Brain pericyte (primary cell): ENCODE data around the gene MRPL37.
"Not testable (repeated sequence)": the region's sequence is repeated elsewhere in the genome, so short reads cannot be mapped to it uniquely, and the experiment has no call there.

ENCODE experiments used
- DNase-seq: peaks from one replicate; pipeline ENCODE4 v3.0.0-alpha.2; 2012; ENCODE audit warnings: low read depth, low spot score

The MRPL37 gene

GRCh38 chr1:54172614-54173599, 27.1 kb upstream of the MRPL37 start:
- DNase-seq, result no peak

DNA sequence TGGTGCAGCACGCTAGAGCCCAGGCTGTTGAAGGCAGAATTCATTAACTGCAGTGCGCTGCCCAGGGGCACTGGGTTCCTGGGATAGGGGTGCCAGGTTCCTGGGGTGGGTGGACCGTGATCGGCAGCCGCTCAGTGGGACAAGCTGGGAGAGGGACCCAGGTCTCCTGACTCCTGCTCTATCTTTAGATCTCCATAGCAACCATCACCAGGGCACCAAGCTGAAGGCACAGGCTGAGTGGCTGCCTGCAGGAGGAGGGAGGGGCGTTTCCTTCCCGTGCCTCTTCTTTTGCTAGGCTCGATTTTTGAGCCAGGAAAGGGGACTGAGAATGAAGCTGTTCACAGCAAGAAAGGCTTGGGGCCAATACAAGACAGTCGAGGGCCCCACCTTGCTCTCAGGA, 26.3 kb upstream of the MRPL37 start:
- no peak for DNase-seq

DNA sequence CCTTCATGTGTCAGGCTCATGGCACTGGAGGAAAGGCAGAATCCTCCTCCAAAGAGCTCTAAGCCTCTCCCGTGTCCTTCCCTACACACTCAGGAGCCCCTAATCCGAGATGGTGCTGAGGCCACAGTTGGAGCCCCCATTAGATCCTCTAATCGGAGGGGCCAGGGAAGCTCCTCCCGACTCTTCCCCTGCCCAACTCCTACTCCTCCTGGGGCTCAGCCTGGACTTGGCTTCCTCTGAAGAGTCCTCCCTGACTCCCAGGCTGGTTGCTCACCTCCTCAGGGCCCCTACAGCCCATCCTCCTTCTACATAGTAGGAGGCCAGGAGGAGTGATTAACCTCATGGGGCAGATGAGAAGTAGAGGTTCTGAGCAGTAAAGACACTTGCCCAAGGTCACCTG, 25.9 kb upstream of the MRPL37 start:
- no peak for DNase-seq

- DNase-seq, result peak; percentile 47
These were observed 23.2 kb upstream of the MRPL37 start for GRCh38 chr1:54176621-54177327.

DNA sequence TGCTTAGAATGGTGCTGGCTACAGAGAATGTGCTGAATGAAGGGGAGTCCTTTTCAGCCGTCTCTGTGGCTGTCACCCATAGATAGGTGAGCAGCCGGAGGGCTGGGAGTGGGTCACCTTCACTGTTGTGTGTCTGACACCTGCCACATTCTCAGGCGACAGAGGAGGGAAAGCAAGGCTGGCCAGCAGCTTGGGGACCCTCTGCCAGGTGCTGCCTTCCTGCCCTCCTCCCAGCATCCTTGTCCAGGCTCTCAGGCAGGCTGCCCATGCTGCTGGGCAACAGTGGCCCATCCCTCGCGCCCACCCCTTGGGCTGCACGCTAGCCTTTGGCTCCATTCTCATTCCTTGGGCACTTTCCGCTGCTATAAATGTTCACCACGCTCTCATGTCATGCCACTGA, 22.2 kb upstream of the MRPL37 start:
- DNase-seq, result no peak

DNA sequence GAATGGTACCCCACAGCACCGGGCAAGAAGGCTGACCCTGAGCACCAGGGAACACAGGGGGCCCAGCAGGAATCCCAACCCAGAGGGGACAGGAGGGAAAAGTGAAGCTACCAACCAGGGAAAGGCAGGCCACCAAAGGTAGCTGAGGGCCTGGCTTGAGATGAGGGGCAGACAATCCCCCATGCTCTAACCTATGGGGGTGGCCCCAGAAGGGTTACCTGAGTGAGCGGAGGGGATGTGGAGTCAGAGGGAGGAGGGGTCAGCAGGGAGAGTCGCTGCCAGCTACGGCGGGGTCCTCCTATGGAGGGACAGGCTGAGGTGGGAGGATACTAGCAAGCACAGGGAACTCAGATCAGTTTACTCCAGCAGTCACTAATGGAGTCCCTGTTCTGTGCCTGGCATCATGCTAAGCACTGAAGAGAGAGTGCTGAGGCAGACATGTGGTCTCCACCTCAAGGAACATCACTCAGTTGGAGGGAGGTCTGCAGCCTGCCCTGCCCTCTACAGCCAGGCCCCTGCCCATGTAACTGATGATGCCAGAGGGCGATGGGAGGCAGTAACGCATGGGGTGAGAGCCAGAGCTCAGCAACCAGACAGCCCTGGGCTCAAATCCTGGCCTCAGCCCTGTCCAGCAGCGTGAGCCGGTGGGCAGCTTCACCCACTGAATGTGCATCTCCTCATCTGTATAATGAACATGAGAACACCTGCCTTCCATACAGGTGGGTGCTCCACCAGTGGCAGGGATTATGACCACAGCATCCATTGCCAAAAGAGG, 21.5 kb upstream of the MRPL37 start:
- DNase-seq, result no peak

- DNase-seq, result no peak
These were observed 19.1 kb upstream of the MRPL37 start for GRCh38 chr1:54180701-54181360.

GRCh38 chr1:54186056-54186455, 13.9 kb upstream of the MRPL37 start:
- DNase-seq, result no peak

DNA sequence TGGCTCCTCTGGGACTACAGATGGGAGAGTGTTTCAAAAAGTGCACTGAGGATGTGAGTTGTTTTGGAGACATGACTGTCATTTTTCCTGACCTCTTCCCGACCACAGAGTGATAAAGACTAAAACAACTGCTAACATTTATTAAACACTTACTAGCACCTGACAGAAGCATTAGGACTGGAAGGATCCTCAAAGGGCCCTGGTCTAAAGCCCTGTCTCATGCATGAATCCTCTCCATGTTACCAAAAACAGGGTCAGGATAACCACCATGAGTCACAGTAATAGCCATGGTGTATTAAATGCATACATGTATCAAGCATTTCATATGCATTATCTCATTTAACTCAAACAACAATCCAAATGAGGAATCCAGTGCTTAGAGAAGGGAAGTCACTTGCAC, 11.7 kb upstream of the MRPL37 start:
- DNase-seq, result no peak

DNA sequence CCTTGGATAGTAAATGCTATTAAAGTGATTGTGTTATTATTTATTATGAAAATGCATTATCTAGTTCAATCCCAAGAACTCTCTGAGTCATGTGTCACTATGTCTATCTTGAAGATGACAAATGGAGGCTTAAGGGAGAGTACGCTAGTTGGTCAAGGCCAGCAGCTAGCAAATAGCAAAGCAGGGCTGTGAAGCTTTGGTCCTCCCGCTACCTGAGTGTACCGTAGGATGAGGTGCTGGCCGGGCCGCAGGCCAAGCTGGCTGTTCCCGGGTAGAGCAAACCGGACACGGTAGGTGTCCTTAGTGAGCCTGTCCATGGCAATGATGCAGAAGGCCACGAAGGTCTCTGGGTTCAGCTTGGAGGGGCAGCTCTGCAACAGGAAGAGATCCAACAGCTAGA, 9.4 kb upstream of the MRPL37 start:
- DNase-seq, result no peak

DNA sequence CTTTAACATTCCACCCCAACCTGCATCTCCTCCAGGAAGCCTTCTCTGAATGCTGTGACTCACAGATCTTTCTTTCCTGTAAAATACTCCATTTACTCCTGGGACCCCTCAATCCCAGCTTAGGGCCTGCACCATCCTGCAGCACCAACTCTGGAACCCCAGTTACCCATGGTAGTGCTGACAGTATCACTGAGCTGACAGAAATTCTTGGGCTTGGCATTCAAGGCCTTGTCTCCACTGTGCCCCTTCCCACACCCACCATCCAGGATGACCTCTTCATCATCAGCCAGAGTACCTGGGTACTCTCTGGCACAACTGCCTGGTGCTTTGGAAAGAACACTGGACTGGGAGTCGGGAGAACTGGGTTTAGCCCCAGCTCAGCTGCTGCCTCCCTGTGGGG, 8.4 kb upstream of the MRPL37 start:
- no peak for DNase-seq

- DNase-seq, result no peak
These were observed 6.5 kb upstream of the MRPL37 start for GRCh38 chr1:54193453-54193852.

GRCh38 chr1:54199151-54199764, 709 bp upstream of the MRPL37 start:
- no peak for DNase-seq

GRCh38 chr1:54200519-54200997, 591 bp downstream of the MRPL37 start:
- DNase-seq, result no peak

DNA sequence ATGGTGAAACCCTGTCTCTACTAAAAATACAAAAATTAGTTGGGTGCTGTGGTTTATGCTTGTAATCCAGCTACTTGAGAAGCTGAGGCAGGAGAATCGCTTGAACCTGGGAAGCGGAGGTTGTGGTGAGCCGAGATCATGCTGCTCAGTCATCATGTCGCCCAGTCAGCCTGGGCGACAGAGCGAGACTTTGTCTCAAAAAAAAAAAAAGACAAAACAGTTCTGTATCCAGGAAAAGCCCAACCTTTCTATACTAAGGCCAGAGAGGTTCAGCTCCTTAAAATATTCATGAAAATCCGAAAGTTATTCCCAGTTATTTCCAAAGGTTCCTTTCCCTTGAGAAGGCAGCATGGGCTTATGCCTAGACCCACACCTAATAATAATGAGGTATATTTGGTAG, 4.2 kb downstream of the MRPL37 start:
- no peak for DNase-seq

DNA sequence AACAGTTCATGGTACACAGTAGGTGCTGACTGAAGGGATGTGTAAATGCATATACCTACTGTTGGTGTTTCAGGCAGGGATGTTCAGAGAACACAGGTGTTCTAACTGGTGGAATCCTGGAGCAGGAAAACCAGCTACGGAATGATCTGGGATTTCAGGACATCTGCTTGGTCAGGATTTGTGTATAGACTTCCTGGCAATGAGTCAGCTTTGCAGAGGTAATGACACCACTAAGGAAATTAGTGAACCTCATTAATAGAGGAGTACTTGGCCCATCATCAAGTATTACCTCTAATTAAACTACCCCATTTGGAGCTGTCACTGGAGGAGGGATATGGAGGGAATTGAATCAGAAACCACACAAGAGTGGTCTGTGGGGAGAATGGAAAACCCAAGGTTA, 7.3 kb downstream of the MRPL37 start:
- no peak for DNase-seq

- DNase-seq, result not testable (repeated sequence)
These were observed 7.9 kb downstream of the MRPL37 start for GRCh38 chr1:54207896-54208295.

DNA sequence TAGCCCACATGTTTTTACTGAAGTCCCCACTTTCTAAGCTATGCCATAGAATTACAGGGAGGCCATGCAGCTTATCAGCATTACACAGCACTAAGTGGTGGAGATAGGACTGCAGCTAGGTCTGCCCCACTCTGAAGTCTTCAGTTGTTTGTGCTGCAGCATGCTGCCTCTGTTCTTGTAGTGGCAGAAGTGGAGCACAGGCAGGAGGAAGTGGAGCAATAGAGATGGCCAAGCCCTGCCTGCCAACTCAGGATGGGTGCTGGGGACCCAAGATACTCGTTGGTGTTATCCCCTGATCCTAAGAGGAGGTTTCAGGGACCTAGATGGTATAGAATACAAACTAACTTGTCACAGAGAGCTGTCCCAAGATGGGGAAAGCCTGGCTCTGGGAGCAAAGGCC, 12.9 kb downstream of the MRPL37 start:
- DNase-seq, result no peak

DNA sequence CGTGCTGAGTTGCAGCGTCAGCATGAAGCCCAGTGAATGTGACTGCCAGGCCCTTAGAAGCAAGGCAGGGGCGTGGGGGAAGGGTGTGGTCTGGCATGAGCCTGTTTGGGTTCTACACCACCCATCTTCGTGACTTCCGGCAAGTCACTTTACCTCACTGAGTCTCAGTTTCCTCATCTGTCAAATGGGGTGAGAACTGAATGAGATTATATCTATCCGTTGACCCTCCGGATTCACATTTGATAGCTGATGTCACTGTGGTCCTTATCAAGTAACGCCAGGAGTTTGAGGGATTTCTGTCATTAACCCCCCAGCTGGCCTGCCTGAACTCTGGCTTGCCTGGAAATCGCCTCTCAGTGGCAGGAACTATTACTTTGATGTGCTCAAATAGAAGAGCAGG, 15.6 kb downstream of the MRPL37 start:
- no peak for DNase-seq

- no peak for DNase-seq
These were observed 19.1 kb downstream of the MRPL37 start for GRCh38 chr1:54218883-54219687.
